Hematopoietic multipotent progenitor cell (in vitro differentiated cells): Measurements from ENCODE around the gene SOX5. TPM values are rescaled to one million over a fixed set of nuclear protein-coding genes. Genes with fewer than 3 reads are reported as not detected.

Source experiments
- DNase-seq, 3 donors: peaks; one replicate each; pipeline ENCODE4 v3.0.0-alpha.2; 2011 to 2015; ENCODE audit warnings: low read depth in 2 of 3, low spot score in 2 of 3
- total RNA-seq: library from RNA; depleted of rRNA; stranded (reverse); fragments of >200 nt; gene quantifications from one replicate; pipeline ENCODE4 v1.2.3, GENCODE V29; 2012

The SOX5 gene
- total RNA-seq, 1 donor: 0.27 TPM

DNA sequence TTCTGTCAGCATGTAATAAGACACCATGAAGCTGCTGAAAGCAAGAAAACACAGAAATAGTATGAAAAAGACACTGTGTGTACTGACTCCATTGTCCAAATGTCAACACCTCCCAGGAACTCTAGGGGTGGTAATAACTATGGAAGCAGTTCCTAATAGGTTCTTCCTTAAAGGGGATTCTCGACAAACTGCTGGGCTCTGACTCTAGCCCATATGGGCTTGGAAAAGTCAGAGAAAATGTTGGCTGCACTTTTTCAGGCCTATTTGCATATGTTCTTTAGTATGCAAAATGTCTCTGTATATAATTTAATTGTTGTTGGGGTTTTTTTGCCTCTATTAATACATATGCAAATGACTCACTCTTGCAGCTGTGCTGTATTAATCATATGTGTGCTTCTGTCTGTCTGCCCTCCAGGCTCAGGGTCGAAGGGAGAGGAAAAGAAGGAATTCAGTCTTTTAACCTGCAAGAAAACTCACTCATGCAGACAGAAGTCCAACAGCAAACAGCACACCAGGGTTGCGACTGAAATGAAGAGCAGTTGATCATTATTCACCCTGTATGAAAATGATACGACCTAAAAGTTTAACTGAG, 317.6 kb downstream of the SOX5 start:
- no peak for DNase-seq

DNA sequence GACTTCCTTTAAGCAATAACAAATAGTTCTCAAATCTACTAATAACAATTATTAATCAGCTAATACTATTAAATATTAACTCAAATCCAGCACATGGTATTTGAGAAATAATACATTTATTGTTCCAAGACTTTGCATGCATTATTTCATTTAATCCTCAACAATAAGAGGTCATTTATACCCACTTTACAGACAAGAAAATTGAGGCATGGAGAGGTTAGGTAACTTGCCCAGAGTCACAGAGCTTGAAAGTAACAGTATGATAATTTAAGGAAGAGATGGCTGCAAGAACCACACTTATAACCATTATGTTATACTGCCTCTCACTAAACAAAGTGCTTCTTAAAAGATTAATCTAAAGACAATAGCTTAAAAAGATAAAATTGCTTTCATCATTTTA, 318.9 kb downstream of the SOX5 start:
- DNase-seq: no peak

DNA sequence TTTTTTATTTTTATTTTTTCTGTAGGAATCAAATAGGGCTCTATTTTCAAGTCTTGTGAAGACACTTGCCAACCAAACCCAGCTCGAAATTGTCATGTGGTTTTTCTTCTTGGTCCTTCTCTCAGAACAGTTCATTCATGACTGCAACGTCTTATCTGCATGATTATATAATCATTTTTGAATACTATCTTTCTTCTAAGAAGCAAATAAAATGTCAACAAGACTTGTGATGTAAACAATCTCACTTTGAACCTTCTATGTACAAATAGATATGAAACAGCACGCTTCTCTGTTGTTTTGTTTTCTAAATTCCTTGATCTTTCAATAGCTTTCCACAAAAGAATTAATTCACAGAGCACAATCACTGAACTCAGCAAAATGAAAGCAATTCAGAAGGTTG, 320.7 kb downstream of the SOX5 start:
- DNase-seq: no peak

- no peak for DNase-seq
Observed at GRCh38 chr12:23626791-23627190, 322.7 kb downstream of the SOX5 start.

DNA sequence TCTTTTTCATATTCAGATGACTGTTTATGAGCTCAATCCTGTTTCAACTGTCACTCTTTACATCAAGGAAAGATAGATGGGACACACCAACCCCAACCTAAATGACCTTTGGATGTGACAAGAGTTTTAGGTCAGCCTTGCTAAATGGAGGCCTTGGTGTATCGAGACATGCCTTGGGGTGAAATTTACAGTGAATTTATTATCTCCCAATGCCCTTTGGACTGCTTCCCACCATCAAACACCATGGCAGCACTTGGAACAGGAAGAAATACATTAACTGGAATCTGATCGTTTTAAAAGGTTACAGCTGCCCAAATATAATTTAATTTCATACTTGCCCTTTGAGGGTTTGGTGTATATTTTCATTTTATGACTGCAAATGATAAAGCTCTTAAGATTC, 327.6 kb downstream of the SOX5 start:
- DNase-seq: no peak

GRCh38 chr12:23618718-23619117, 330.8 kb downstream of the SOX5 start:
- DNase-seq: no peak

- no peak for DNase-seq
Observed at GRCh38 chr12:23617749-23618148, 331.7 kb downstream of the SOX5 start.

DNA sequence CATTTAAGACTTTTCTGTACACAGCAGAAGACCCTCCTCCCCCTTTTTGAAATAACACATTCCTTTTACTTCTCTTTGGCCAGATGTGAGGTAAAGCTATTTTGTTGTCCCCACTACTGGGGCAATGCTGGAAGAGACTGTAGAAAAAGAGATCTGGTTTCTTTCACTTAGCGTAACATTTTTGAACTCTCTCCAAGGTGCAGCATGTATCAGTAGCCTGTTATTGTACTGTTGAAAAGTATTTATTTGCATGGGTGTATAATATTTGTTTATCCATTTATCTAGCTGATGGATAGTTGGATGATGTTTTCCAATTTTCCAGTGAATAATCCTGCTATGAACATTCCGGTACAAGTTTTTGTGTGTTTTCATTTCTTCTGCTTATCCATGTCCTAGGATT, 335.2 kb downstream of the SOX5 start:
- DNase-seq: no peak

- DNase-seq: no peak
Observed at GRCh38 chr12:23611320-23611719, 338.1 kb downstream of the SOX5 start.

- DNase-seq: no peak
Observed at GRCh38 chr12:23600919-23601318, 348.6 kb downstream of the SOX5 start.

- no peak for DNase-seq
Observed at GRCh38 chr12:23596568-23596967, 352.9 kb downstream of the SOX5 start.

DNA sequence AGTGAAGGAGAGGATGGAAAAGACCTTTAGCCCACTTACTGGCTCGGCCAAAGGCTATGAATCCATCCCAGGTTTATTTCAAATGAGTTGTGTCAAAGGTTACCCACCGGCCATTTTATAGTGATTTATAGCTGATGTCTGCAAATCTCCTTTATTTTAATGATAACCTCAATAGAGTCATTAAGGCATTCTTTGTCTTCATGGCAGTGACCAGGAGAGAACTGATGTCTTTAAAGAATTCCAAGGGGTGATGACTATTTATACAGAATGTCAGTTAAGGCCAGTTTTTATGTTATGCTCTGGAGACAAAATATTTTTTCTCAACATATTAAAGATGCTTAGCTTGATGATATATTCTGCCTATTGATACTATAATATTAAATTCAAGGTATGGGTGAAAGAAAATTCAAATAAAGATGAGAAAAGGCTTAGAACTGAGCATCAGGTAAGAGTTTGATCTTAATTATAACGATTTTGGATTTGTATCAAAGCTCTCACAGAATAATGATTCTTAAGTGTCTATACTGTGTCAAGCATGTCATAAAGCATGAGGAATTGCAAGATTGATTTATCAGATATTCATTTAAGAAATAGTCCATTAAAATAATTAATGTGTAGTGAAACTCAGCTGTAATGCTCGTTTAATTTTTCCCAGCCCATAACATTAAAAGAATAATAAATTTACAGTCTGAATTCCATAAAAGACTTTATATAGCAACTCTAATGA, 361.5 kb downstream of the SOX5 start:
- DNase-seq: no peak

DNA sequence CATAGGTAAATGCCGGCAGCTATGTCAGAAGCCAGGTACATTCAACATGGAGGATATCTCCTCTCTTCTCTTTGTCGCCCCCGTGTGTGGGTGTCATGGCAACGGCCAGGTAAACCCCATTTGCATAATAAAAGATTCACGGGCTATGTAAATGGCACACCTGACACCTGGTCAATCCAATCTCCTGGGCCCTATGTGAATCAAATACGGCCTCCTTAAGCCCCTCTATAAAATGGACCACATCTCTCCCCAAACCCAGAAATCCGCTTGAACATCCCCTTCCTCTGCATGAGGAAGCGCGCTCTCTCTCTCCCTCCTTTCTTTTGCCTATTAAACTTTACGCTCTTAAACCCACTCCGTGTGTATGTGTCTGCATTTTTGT, 363.7 kb downstream of the SOX5 start:
- no peak for DNase-seq

DNA sequence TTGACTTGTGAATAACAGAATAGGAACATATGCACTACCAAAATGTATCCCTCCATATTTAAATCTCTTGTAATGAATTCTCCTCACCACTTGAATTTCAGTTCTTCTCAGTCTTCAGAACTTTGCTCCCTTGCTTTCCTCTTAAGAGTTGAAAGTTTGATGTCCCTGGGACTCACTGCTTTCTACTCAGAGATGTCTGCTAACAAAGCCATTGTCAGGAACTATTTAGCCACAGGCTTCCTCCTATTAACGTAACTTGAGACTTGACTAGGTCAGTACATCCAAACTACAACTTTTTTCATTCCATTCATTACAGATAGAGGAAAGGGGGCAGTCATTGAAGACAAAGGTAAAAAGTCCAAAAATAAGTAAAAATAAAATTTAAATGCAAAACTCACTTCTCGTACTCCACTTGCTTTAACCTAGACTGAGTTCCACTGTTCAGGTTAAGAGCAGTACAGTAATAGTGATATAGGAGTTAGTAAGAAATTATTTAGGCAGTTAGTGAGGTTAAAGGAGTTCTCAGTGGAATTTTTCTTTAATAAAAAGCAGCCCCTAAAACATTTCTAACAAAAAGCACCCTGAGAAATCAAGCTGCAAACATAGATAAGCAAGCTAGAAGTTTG, 364.2 kb downstream of the SOX5 start:
- DNase-seq: no peak

GRCh38 chr12:23581913-23582312, 367.6 kb downstream of the SOX5 start:
- no peak for DNase-seq

DNA sequence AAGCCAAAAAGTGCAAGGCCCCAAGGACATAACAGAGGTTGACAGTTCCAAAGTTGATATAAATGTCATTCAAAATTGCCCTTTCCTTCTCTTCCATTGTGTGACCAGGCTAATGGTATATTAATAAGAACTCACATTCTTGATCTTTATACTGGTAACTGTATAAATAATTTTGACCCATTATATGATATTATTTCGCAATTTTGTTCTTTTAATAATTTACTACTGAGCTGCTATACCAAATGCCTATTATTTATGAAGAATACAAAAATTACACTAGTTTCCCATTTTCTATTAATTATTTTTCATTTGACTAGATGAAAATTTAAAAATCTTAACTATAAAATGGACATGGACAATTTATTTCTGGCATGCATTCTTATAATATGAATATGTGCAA, 370.2 kb downstream of the SOX5 start:
- no peak for DNase-seq

DNA sequence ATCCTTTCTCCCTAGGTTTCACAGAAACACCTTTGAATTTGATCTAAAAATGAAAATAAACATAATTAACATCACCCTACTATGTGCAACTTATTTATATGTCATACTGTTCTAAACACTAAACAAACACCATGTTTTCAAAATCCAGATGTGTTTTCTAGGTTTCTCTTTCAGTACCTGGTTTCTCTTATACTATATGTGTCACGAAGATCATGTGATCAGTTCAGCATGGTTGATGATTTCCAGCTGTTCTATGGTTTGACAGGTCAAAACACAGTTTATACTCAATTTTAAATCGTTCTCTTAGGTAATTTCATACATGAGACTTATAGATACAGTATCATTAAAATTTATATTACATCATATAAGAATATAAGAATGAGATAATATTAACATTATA, 373.1 kb downstream of the SOX5 start:
- no peak for DNase-seq

DNA sequence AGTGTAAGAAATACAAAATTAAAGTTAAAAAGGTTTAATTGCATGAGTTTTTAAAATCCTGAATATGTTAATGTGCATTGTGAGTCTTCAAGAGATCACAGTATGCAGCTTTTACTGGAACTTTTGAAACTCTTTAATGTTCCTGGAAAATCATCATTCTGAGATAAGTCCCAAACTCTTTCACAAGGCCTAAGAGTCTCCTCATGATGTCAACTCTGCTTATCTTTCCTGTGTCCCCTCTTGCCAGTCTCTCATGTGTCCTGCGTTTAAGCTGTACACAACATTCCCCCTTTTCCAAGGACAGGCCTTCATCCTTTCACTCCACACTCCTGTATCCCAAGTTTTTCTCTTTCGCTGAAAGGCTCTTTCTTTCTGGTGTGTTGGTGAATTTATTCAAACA, 380.1 kb downstream of the SOX5 start:
- DNase-seq: no peak

GRCh38 chr12:23566133-23566532, 383.3 kb downstream of the SOX5 start:
- DNase-seq: no peak

DNA sequence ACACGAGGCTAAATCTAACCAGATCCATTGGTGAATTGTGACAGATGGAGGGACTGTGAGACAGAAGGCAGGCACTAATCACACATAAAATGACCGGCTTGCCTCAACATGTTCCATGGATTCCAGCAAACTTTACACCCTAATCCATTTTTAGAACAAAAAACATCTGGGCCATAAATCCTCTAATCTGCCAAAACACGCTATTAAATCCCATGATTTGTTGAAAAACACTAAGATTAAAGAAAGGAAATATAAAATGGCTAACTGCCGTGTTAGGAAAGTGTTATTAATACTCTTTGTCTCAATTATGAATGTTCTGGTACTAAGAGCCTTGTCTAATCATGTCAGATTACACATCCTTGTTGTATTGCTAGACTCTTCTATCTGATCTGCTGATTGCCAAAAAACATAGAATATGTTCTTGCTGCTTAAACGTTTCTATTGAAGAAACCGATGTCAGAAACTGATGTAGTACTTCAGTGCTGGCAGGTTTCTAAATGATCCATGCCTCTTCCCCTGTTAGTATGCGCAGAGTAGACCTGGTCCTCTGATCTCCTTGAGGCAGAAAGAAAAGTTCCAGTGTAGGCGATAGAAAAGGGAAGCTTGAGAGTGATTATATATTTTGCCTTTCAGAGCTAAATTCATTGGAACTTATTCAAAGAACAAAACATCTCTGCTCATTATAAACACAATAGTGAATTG, 384.9 kb downstream of the SOX5 start:
- DNase-seq: no peak
